ENCODE measurements around the gene PCTP. TPM values are rescaled to one million over a fixed set of nuclear protein-coding genes. Genes with fewer than 3 reads are reported as not detected.

Gene PCTP
- total RNA-seq, 1 experiment from 2014 or later, result 17.1 TPM

- H2AFZ ChIP-seq (ENCODE audit: low read length), result no peak overlapping the region
- H3K27ac ChIP-seq (ENCODE audit: insufficient read length, low read depth, low read length), result no peak overlapping the region
- H3T11ph ChIP-seq (ENCODE audit: low read length), result no peak overlapping the region
- Mint-ChIP-seq H3K27ac (no peak overlapping the region), H3K27me3 (ENCODE audit: low read depth) (no peaks in the 10 kb centered on the region), H3K9me3 (no peaks in the 10 kb centered on the region), H3K4me1 (peaks cover 0 to 2% of the 10 kb centered on the region in 2 experiments; a peak in 1 of 4 replicates), H3K36me3 (ENCODE audit: insufficient read depth in 1 of 3, low read depth in 3 of 3) (no peaks in the 10 kb centered on the region), H3K4me3 (no peak overlapping the region)
- H2BK120ac ChIP-seq (ENCODE audit: low read depth, low read length, poor library complexity, severe bottlenecking), result no peak overlapping the region
- H3K9ac ChIP-seq (ENCODE audit: extremely low read depth, insufficient read length, low read length), result no peak overlapping the region
- H3K79me2 ChIP-seq (ENCODE audit: insufficient read depth, low read length), result no peaks in the 10 kb centered on the region
- H4K91ac ChIP-seq (ENCODE audit: insufficient read length, low read depth, low read length), result no peak overlapping the region
- H2BK5ac ChIP-seq (ENCODE audit: insufficient read length, low read length), result no peak overlapping the region
- no peak for DNase-seq
- no peak overlapping the region for H3K4ac ChIP-seq (ENCODE audit: low read depth, low read length)
- H4K20me1 ChIP-seq (ENCODE audit: control insufficient read depth, insufficient read depth, insufficient read length), result no peaks in the 10 kb centered on the region
- H2AK5ac ChIP-seq (ENCODE audit: insufficient read length, low read length), result no peak overlapping the region
- H2BK20ac ChIP-seq (ENCODE audit: low read depth, low read length, poor library complexity, severe bottlenecking), result no peak overlapping the region
- WGBS (ENCODE audit: extremely low coverage, insufficient read length, low lambda C conversion rate), result no CpG with 5 or more reads among the region's 2 CpGs
- H2BK12ac ChIP-seq (ENCODE audit: insufficient read length, low read depth, low read length), result no peak overlapping the region
- H3K27me3 ChIP-seq (ENCODE audit: insufficient read depth, low read length), result no peaks in the 10 kb centered on the region
- H2BK15ac ChIP-seq (ENCODE audit: low read depth, low read length), result no peak overlapping the region
- no peak overlapping the region for H3K56ac ChIP-seq (ENCODE audit: insufficient read length, low read depth, low read length)
- H3K79me1 ChIP-seq (ENCODE audit: insufficient read depth, low read depth, low read length, poor library complexity, severe bottlenecking), result no peaks in the 10 kb centered on the region
- H3K14ac ChIP-seq (ENCODE audit: insufficient read depth, low read length), result no peak overlapping the region
- H3K23me2 ChIP-seq (ENCODE audit: insufficient read length, low read depth, low read length, poor library complexity, severe bottlenecking), result no peaks in the 10 kb centered on the region
- no peak overlapping the region for H3K4me2 ChIP-seq (ENCODE audit: insufficient read depth, insufficient read length, low read length)
- no peak overlapping the region for H3K23ac ChIP-seq (ENCODE audit: insufficient read length, low read depth, low read length)
- H3K4me1 ChIP-seq (ENCODE audit: insufficient read depth, low read length), result no peaks in the 10 kb centered on the region
- H3K18ac ChIP-seq (ENCODE audit: insufficient read length, low read depth, low read length), result no peak overlapping the region
- TF ChIP-seq CTCF (conservative IDR thresholded peaks at IDR 0.05), result peak; percentile 65
- H3K9me3 ChIP-seq (ENCODE audit: control insufficient read depth, low read depth, low read length), result no peaks in the 10 kb centered on the region
- H4K5ac ChIP-seq (ENCODE audit: insufficient read length, low read depth, low read length), result no peak overlapping the region
- H4K8ac ChIP-seq (replicated peaks; ENCODE audit: insufficient read length, low read depth, low read length), result no peak overlapping the region
Measured at GRCh38 chr17:55825213-55825612, 74.4 kb downstream of the PCTP start.

Other genes with a start within 250 kb of the PCTP start
- gene SMIM36, start 239.6 kb upstream of the PCTP start, total RNA-seq (2021), result not detected in 2 replicates
- 0.17 TPM in 1 of 2 replicates, not detected in the other for gene TMEM100, start 28.2 kb upstream of the PCTP start, total RNA-seq (2021)